GM23338 (cell line): ENCODE data around the gene MAPK8IP3. TPM values are rescaled to one million over a fixed set of nuclear protein-coding genes. Genes with fewer than 3 reads are reported as not detected.

Experiments
- ATAC-seq: fragments of 200-7000 bp; cut with Tn5 transposase; 3 replicates; pipeline ENCODE4 v1.9.1; 2020
- DNase-seq: peaks from one replicate; pipeline ENCODE4 v3.0.0-alpha.2; 2015; ENCODE audit warnings: low spot score
- H2AFZ ChIP-seq: fragments of 200-600 bp; sonication (generic); 2 replicates; pipeline ENCODE4 v1.8.0; 2016; ENCODE audit warnings: antibody characterized with exemption, mild to moderate bottlenecking, moderate library complexity
- H3F3A ChIP-seq: fragments of 200-600 bp; sonication (generic); replicated peaks from 2 replicates; pipeline ENCODE4 v1.8.0; 2017; ENCODE audit warnings: antibody characterized with exemption, mixed run types, low read depth
- H3K27ac ChIP-seq: fragments of 200-600 bp; sonication (generic); 2 replicates; pipeline ENCODE4 v1.6.1; 2016; ENCODE audit warnings: low read depth
- H3K27me3 ChIP-seq: fragments of 200-600 bp; sonication (generic); 2 replicates; pipeline ENCODE4 v1.8.0; 2016; ENCODE audit warnings: mild to moderate bottlenecking, mixed run types, moderate library complexity; ENCODE audit not compliant: insufficient read depth
- H3K36me3 ChIP-seq: fragments of 200-600 bp; sonication (generic); 2 replicates; pipeline ENCODE4 v1.8.0; 2016; ENCODE audit warnings: mild to moderate bottlenecking; ENCODE audit not compliant: insufficient read depth
- H3K4me1 ChIP-seq: fragments of 200-600 bp; sonication (generic); 2 replicates; pipeline ENCODE4 v1.8.0; 2016; ENCODE audit warnings: mild to moderate bottlenecking, moderate library complexity; ENCODE audit not compliant: insufficient read depth
- H3K4me2 ChIP-seq: fragments of 200-600 bp; sonication (generic); 2 replicates; pipeline ENCODE4 v1.7.1; 2017; ENCODE audit warnings: mixed run types
- H3K4me3 ChIP-seq: fragments of 200-600 bp; sonication (generic); 2 replicates; pipeline ENCODE4 v1.6.1; 2016; ENCODE audit warnings: mixed run types
- H3K79me2 ChIP-seq: fragments of 200-600 bp; sonication (generic); replicated peaks from 2 replicates; pipeline ENCODE4 v1.8.0; 2017; ENCODE audit warnings: mild to moderate bottlenecking; ENCODE audit not compliant: insufficient read depth
- H3K9me2 ChIP-seq: fragments of 200-600 bp; sonication (generic); 2 replicates; pipeline ENCODE4 v1.8.0; 2017; ENCODE audit not compliant: insufficient read depth
- H4K20me1 ChIP-seq: fragments of 200-600 bp; sonication (generic); replicated peaks from 2 replicates; pipeline ENCODE4 v1.8.0; 2017; ENCODE audit warnings: mild to moderate bottlenecking; ENCODE audit not compliant: insufficient read depth
- H3K27ac Mint-ChIP-seq: 2 replicates; pipeline ENCODE4 v1.8.0; 2020; ENCODE audit warnings: inconsistent platforms, mild to moderate bottlenecking, moderate library complexity, mixed read lengths
- H3K27me3 Mint-ChIP-seq: 3 replicates; pipeline ENCODE4 v1.8.0; 2022; ENCODE audit warnings: low read depth, mild to moderate bottlenecking, moderate library complexity, mixed read lengths, inconsistent platforms; ENCODE audit not compliant: insufficient read depth, poor library complexity
- H3K36me3 Mint-ChIP-seq: 3 replicates; pipeline ENCODE4 v1.8.0; 2021; ENCODE audit warnings: low read depth, mild to moderate bottlenecking, inconsistent platforms, moderate library complexity, mixed read lengths
- H3K4me1 Mint-ChIP-seq: 3 replicates; pipeline ENCODE4 v1.8.0; 2020; ENCODE audit warnings: mild to moderate bottlenecking, inconsistent platforms, mixed read lengths
- H3K4me3 Mint-ChIP-seq: 3 replicates; pipeline ENCODE4 v1.8.0; 2021; ENCODE audit warnings: moderate library complexity, mild to moderate bottlenecking, inconsistent platforms, mixed read lengths
- H3K9me3 Mint-ChIP-seq: 3 replicates; pipeline ENCODE4 v1.8.0; 2020; ENCODE audit warnings: moderate library complexity, mild to moderate bottlenecking, inconsistent platforms, mixed read lengths
- CREB1 ChIP-seq: fragments of 250-450 bp; sonication (Bioruptor Pico); IDR thresholded peaks from 2 replicates; pipeline ENCODE4 v1.5.0; 2020; ENCODE audit warnings: low read depth, mild to moderate bottlenecking, moderate library complexity
- EZH2phosphoT487 ChIP-seq: fragments of 200-600 bp; sonication (generic); IDR thresholded peaks from one replicate; pipeline ENCODE4 v1.8.1; 2018; ENCODE audit warnings: antibody characterized with exemption; ENCODE audit not compliant: unreplicated experiment
- JUNB ChIP-seq: IDR thresholded peaks from one replicate; pipeline ENCODE4 v1.6.1; 2016; ENCODE audit warnings: antibody characterized with exemption; ENCODE audit not compliant: unreplicated experiment
- NANOG ChIP-seq: IDR thresholded peaks from 2 replicates; pipeline ENCODE4 v1.6.1; 2016; ENCODE audit warnings: antibody characterized with exemption, borderline replicate concordance
- POLR2AphosphoS5 ChIP-seq: IDR thresholded peaks from 2 replicates; pipeline ENCODE4 v1.6.1; 2016; ENCODE audit warnings: antibody characterized with exemption, low read depth
- STAT1 ChIP-seq: IDR thresholded peaks from one replicate; pipeline ENCODE4 v1.6.1; 2016; ENCODE audit warnings: antibody characterized with exemption; ENCODE audit not compliant: unreplicated experiment
- ZNF114 ChIP-seq: fragments of 250-450 bp; sonication (Bioruptor Pico); IDR thresholded peaks from 2 replicates; pipeline ENCODE4 v1.5.0; 2020; ENCODE audit warnings: mild to moderate bottlenecking, moderate library complexity
- ZNF331 ChIP-seq: fragments of 250-450 bp; sonication (Bioruptor Pico); IDR thresholded peaks from 2 replicates; pipeline ENCODE4 v1.5.0; 2020; ENCODE audit warnings: low read depth, mild to moderate bottlenecking, moderate library complexity
- polyA plus RNA-seq: library from polyadenylated mRNA; unstranded; fragments of >200 nt; fragmentation: Nextera tagmentation; extraction: Ambion mirVana; gene quantifications from 2 replicates; pipeline ENCODE4 v1.2.1, GENCODE V29; 2016
- total RNA-seq: library from RNA; depleted of rRNA; stranded (reverse); fragments of >200 nt; shearing (Covaris generic); gene quantifications from 2 replicates; pipeline ENCODE4 v1.2.3, GENCODE V29; 2014
- TF ChIP-seq, protein P1 (sequence below): IDR thresholded peaks from 2 replicates; pipeline ENCODE4 v1.6.1; 2016; ENCODE audit warnings: antibody characterized with exemption
- TF ChIP-seq, protein P2 (sequence below), 2 experiments: fragments of 200-600 bp in 1 of 2; sonication (generic) in 1 of 2; conservative IDR thresholded peaks; 2 replicates each; pipeline versions ENCODE4 v1.5.1 to v1.6.1; 2016 to 2017; ENCODE audit warnings: antibody characterized with exemption in 2 of 2, low read depth in 2 of 2, mild to moderate bottlenecking in 2 of 2, moderate library complexity in 1 of 2
- TF ChIP-seq, protein P3 (sequence below): IDR thresholded peaks from one replicate; pipeline ENCODE4 v1.6.1; 2018; ENCODE audit warnings: antibody characterized with exemption; ENCODE audit not compliant: unreplicated experiment

Gene MAPK8IP3
- total and polyA plus RNA-seq, 2 experiments from 2014 or later, result 11.3 to 58.4 TPM

DNA sequence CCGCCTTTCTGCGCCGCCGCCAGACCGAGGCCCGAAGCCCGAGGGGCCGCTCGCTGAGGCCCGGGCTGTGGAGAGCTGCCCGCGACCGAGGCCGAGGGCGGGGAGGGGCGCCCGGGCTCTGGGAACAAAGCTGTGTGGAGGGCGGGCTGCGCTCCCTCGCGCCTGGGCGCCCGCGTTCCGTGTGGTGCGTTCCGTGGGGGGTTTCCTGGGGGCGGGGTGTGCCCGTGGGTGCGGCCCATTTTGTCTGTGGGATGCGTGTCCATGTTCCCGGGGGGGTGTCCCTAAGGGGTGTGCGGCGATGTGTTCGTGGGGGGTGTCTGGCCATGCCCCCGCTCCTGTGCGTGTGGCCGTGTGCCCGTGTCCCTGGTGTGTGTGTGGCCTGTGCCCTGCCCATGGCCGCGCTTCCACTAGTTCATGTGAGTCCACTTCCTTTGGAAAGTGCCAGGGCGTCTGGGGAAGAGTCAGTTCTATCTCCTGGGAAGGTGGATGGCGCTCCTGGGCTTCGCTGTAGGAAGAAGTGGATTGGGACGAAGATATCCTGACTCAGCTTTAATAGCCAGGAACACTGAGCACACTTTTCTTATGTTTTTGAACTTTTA is 27.4 kb upstream of the MAPK8IP3 start (continued):
- TF ChIP-seq, protein P1, sequence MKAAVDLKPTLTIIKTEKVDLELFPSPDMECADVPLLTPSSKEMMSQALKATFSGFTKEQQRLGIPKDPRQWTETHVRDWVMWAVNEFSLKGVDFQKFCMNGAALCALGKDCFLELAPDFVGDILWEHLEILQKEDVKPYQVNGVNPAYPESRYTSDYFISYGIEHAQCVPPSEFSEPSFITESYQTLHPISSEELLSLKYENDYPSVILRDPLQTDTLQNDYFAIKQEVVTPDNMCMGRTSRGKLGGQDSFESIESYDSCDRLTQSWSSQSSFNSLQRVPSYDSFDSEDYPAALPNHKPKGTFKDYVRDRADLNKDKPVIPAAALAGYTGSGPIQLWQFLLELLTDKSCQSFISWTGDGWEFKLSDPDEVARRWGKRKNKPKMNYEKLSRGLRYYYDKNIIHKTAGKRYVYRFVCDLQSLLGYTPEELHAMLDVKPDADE, result no peak
- TF ChIP-seq JUNB, result no peak
- TF ChIP-seq, protein P2, sequence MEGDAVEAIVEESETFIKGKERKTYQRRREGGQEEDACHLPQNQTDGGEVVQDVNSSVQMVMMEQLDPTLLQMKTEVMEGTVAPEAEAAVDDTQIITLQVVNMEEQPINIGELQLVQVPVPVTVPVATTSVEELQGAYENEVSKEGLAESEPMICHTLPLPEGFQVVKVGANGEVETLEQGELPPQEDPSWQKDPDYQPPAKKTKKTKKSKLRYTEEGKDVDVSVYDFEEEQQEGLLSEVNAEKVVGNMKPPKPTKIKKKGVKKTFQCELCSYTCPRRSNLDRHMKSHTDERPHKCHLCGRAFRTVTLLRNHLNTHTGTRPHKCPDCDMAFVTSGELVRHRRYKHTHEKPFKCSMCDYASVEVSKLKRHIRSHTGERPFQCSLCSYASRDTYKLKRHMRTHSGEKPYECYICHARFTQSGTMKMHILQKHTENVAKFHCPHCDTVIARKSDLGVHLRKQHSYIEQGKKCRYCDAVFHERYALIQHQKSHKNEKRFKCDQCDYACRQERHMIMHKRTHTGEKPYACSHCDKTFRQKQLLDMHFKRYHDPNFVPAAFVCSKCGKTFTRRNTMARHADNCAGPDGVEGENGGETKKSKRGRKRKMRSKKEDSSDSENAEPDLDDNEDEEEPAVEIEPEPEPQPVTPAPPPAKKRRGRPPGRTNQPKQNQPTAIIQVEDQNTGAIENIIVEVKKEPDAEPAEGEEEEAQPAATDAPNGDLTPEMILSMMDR (conservative IDR thresholded peaks at IDR 0.05; ENCODE audit: low read depth in 2 of 2), result no peak

DNA sequence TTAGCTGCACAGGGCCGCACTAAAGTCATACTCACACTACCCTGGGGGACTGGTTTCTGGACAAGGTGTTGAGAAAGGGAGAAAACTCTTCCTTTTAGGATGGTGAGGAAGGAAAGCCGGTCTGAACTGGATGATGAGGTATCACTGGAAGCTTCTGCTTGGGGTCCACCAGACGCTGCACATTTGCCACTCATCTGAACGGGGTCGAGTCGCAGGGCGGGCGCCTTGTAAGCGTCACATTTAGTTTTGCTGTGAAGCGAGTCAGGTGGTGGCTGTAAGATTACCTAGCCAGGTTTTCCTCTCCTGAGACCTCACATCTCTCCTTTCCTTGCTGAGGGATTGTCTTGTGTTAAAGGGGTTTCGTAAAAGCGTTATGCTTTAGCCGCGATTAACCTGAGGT is 25.6 kb upstream of the MAPK8IP3 start:
- H3K79me2 ChIP-seq, result peaks cover 70% of the 10 kb centered on the region
- DNase-seq, result no peak
- no peaks in the 10 kb centered on the region for H3K27me3 ChIP-seq
- ATAC-seq, result no peak
- Mint-ChIP-seq H3K27ac (peak overlapping the region; percentile 89), H3K4me1 (peaks cover 36% of the 10 kb centered on the region), H3K9me3 (no peaks in the 10 kb centered on the region), H3K27me3 (peaks cover 14% of the 10 kb centered on the region), H3K36me3 (peaks cover 44% of the 10 kb centered on the region), H3K4me3 (peak overlapping the region; percentile 97)
- 0 out of 2 replicates have a peak overlapping the region, but pooled peaks have one; percentile 55 for H3K27ac ChIP-seq
- H3K9me2 ChIP-seq, result no peaks in the 10 kb centered on the region
- H2AFZ ChIP-seq, result no peak overlapping the region
- peaks cover 71% of the 10 kb centered on the region for H4K20me1 ChIP-seq
- peak overlapping the region; percentile 86 for H3K4me2 ChIP-seq
- peak overlapping the region; percentile 91; the same call in 1 of the 2 replicates for H3K4me3 ChIP-seq
- H3K4me1 ChIP-seq, result peaks cover 31% of the 10 kb centered on the region
- TF ChIP-seq ZNF114 (no peak), EZH2phosphoT487 (no peak), ZNF331 (CRISPR knock-in tag) (no peak), JUNB (no peak)
- peaks cover 17% of the 10 kb centered on the region; the same call in 1 of the 2 replicates for H3K36me3 ChIP-seq
- peaks cover 9% of the 10 kb centered on the region; the same call in 1 of the 2 replicates for H3F3A ChIP-seq

DNA sequence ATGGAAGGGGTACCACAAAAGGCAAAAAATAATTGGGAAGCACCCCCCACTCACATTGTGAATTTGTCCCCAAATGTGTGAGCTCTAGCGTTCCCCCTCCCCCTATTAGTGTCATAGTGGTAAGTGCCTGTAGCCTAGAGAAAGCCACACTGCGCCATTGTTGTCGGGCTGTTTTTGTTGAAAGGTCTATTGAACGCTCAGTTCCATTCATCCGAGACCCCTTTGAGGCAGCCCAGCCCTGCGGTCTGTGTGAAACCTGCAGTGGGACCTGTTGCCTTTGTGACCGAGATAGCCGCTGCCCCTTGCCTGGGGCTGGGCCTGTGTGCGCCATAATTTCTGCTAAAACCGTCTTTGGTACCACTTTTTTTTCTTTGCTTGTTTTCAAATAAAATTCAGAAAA is 25.0 kb upstream of the MAPK8IP3 start:
- peaks cover 78% of the 10 kb centered on the region for H4K20me1 ChIP-seq
- no peak overlapping the region; the same call in 1 of the 2 replicates for H3K27ac ChIP-seq
- H3K27ac Mint-ChIP-seq, result peak overlapping the region; percentile 84
- H3K9me3 Mint-ChIP-seq, result no peaks in the 10 kb centered on the region
- H3K9me2 ChIP-seq, result no peaks in the 10 kb centered on the region
- H3K79me2 ChIP-seq, result peaks cover 77% of the 10 kb centered on the region
- DNase-seq (no peak), ATAC-seq (no peak)
- H3K36me3 Mint-ChIP-seq, result peaks cover 47% of the 10 kb centered on the region
- H3K4me1 ChIP-seq, result peaks cover 31% of the 10 kb centered on the region
- H3K36me3 ChIP-seq, result peaks cover 23% of the 10 kb centered on the region; the same call in 1 of the 2 replicates
- peaks cover 9% of the 10 kb centered on the region; the same call in 1 of the 2 replicates for H3F3A ChIP-seq
- H3K4me2 ChIP-seq, result peak overlapping the region; percentile 86; the same call in 1 of the 2 replicates
- no peak overlapping the region for H2AFZ ChIP-seq
- H3K4me3 ChIP-seq, result 0 out of 2 replicates have a peak overlapping the region, but pooled peaks have one; percentile 91
- H3K4me1 Mint-ChIP-seq, result peaks cover 36% of the 10 kb centered on the region
- peak overlapping the region; percentile 97 for H3K4me3 Mint-ChIP-seq
- no peaks in the 10 kb centered on the region for H3K27me3 ChIP-seq
- peaks cover 14% of the 10 kb centered on the region for H3K27me3 Mint-ChIP-seq
- TF ChIP-seq, protein P3, sequence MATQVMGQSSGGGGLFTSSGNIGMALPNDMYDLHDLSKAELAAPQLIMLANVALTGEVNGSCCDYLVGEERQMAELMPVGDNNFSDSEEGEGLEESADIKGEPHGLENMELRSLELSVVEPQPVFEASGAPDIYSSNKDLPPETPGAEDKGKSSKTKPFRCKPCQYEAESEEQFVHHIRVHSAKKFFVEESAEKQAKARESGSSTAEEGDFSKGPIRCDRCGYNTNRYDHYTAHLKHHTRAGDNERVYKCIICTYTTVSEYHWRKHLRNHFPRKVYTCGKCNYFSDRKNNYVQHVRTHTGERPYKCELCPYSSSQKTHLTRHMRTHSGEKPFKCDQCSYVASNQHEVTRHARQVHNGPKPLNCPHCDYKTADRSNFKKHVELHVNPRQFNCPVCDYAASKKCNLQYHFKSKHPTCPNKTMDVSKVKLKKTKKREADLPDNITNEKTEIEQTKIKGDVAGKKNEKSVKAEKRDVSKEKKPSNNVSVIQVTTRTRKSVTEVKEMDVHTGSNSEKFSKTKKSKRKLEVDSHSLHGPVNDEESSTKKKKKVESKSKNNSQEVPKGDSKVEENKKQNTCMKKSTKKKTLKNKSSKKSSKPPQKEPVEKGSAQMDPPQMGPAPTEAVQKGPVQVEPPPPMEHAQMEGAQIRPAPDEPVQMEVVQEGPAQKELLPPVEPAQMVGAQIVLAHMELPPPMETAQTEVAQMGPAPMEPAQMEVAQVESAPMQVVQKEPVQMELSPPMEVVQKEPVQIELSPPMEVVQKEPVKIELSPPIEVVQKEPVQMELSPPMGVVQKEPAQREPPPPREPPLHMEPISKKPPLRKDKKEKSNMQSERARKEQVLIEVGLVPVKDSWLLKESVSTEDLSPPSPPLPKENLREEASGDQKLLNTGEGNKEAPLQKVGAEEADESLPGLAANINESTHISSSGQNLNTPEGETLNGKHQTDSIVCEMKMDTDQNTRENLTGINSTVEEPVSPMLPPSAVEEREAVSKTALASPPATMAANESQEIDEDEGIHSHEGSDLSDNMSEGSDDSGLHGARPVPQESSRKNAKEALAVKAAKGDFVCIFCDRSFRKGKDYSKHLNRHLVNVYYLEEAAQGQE, result no peak
- TF ChIP-seq STAT1 (no peak), JUNB (no peak), CREB1 (CRISPR knock-in tag) (no peak), ZNF331 (CRISPR knock-in tag) (no peak), ZNF114 (no peak), POLR2AphosphoS5 (no peak), NANOG (no peak), EZH2phosphoT487 (no peak)
- TF ChIP-seq, protein P1, result no peak
- TF ChIP-seq, protein P2 (conservative IDR thresholded peaks at IDR 0.05; ENCODE audit: low read depth in 2 of 2), result no peak
